HG02973 (cell line): Measurements from ENCODE around the gene SMOC2.

Source experiments
- ATAC-seq: cut with Tn5 transposase; IDR thresholded peaks from one replicate; pipeline ENCODE4 v1.9.1; 2021; ENCODE audit warnings: moderate library complexity; ENCODE audit not compliant: unreplicated experiment

SMOC2 gene

GRCh38 chr6:168618546-168619315, 177.7 kb downstream of the SMOC2 start:
- ATAC-seq = no peak

GRCh38 chr6:168619560-168620314, 178.8 kb downstream of the SMOC2 start:
- no peak for ATAC-seq

GRCh38 chr6:168620578-168620977, 179.6 kb downstream of the SMOC2 start:
- ATAC-seq = no peak

GRCh38 chr6:168623736-168624135, 182.8 kb downstream of the SMOC2 start:
- ATAC-seq = no peak

GRCh38 chr6:168624540-168624939, 183.6 kb downstream of the SMOC2 start:
- ATAC-seq = no peak

- no peak for ATAC-seq
These were observed 184.0 kb downstream of the SMOC2 start for GRCh38 chr6:168624948-168625347.

GRCh38 chr6:168625602-168626001, 184.6 kb downstream of the SMOC2 start:
- ATAC-seq = no peak

GRCh38 chr6:168626046-168626602, 185.1 kb downstream of the SMOC2 start:
- no peak for ATAC-seq

- ATAC-seq = no peak
These were observed 186.7 kb downstream of the SMOC2 start for GRCh38 chr6:168627506-168628175.

- no peak for ATAC-seq
These were observed 187.2 kb downstream of the SMOC2 start for GRCh38 chr6:168628176-168628553.

GRCh38 chr6:168628732-168629245, 187.8 kb downstream of the SMOC2 start:
- ATAC-seq = no peak

- ATAC-seq = no peak
These were observed 190.6 kb downstream of the SMOC2 start for GRCh38 chr6:168631564-168631963.

- ATAC-seq = no peak
These were observed 191.7 kb downstream of the SMOC2 start for GRCh38 chr6:168632694-168633093.

- ATAC-seq = no peak
These were observed 193.8 kb downstream of the SMOC2 start for GRCh38 chr6:168634541-168635328.

GRCh38 chr6:168636147-168637004, 195.4 kb downstream of the SMOC2 start:
- no peak for ATAC-seq

- no peak for ATAC-seq
These were observed 196.8 kb downstream of the SMOC2 start for GRCh38 chr6:168637834-168638233.

- ATAC-seq = no peak
These were observed 197.7 kb downstream of the SMOC2 start for GRCh38 chr6:168638468-168639271.

GRCh38 chr6:168640181-168640580, 199.2 kb downstream of the SMOC2 start:
- ATAC-seq = no peak

- ATAC-seq = no peak
These were observed 199.8 kb downstream of the SMOC2 start for GRCh38 chr6:168640768-168641167.
